ENCODE results near the gene AHR.

Gene AHR

GRCh38 chr7:17305387-17306171 lies 7.1 kb downstream of the AHR start:
- DNase-seq: no peak

- no peak for DNase-seq
Measured at GRCh38 chr7:17307000-17307399, 8.5 kb downstream of the AHR start.

GRCh38 chr7:17307558-17307957 lies 9.1 kb downstream of the AHR start:
- DNase-seq: no peak

GRCh38 chr7:17307969-17308648 lies 9.7 kb downstream of the AHR start:
- DNase-seq: no peak

- no peak for DNase-seq
Measured at GRCh38 chr7:17311194-17311593, 12.7 kb downstream of the AHR start.

GRCh38 chr7:17311952-17312351 lies 13.5 kb downstream of the AHR start:
- no peak for DNase-seq

- DNase-seq: no peak
Measured at GRCh38 chr7:17312641-17313040, 14.2 kb downstream of the AHR start.

GRCh38 chr7:17313194-17313593 lies 14.7 kb downstream of the AHR start:
- DNase-seq: no peak

GRCh38 chr7:17315974-17316373 lies 17.5 kb downstream of the AHR start:
- DNase-seq: no peak

GRCh38 chr7:17318146-17318545 lies 19.7 kb downstream of the AHR start:
- no peak for DNase-seq

GRCh38 chr7:17319164-17320101 lies 21.0 kb downstream of the AHR start:
- no peak for DNase-seq

GRCh38 chr7:17320102-17320497 lies 21.6 kb downstream of the AHR start:
- DNase-seq: no peak

GRCh38 chr7:17320657-17321056 lies 22.2 kb downstream of the AHR start:
- no peak for DNase-seq

GRCh38 chr7:17325364-17325763 lies 26.9 kb downstream of the AHR start:
- no peak for DNase-seq

GRCh38 chr7:17326378-17326777 lies 27.9 kb downstream of the AHR start:
- no peak for DNase-seq

GRCh38 chr7:17328641-17329040 lies 30.2 kb downstream of the AHR start:
- DNase-seq: no peak

GRCh38 chr7:17329440-17329839 lies 31.0 kb downstream of the AHR start:
- DNase-seq: no peak

- no peak for DNase-seq
Measured at GRCh38 chr7:17331891-17332501, 33.5 kb downstream of the AHR start.

GRCh38 chr7:17333221-17333620 lies 34.8 kb downstream of the AHR start:
- no peak for DNase-seq

GRCh38 chr7:17336168-17336567 lies 37.7 kb downstream of the AHR start:
- DNase-seq: no peak

- no peak for DNase-seq
Measured at GRCh38 chr7:17339139-17339538, 40.7 kb downstream of the AHR start.

- no peak for DNase-seq
Measured at GRCh38 chr7:17339952-17340351, 41.5 kb downstream of the AHR start.

- no peak for DNase-seq
Measured at GRCh38 chr7:17340655-17341054, 42.2 kb downstream of the AHR start.

All from NCI-H2227 treated with DMSO at 0.1 percent for 48 hours (cell line).